OCI-LY7 (cell line): ENCODE data around the gene RCL1.

Experiments used
- CTCF ChIP-seq: fragments of 200-600 bp; sonication (generic); conservative IDR thresholded peaks from 2 replicates; pipeline ENCODE4 v1.5.1; 2014; ENCODE audit warnings: mild to moderate bottlenecking, antibody characterized with exemption, low read length, moderate library complexity, mixed read lengths
- EZH2phosphoT487 ChIP-seq: fragments of 200-600 bp; sonication (generic); IDR thresholded peaks from 2 replicates; pipeline ENCODE4 v1.6.1; 2018; ENCODE audit warnings: low read depth, borderline replicate concordance, mild to moderate bottlenecking, mixed run types, antibody characterized with exemption, low read length, moderate library complexity, mixed read lengths

DNA sequence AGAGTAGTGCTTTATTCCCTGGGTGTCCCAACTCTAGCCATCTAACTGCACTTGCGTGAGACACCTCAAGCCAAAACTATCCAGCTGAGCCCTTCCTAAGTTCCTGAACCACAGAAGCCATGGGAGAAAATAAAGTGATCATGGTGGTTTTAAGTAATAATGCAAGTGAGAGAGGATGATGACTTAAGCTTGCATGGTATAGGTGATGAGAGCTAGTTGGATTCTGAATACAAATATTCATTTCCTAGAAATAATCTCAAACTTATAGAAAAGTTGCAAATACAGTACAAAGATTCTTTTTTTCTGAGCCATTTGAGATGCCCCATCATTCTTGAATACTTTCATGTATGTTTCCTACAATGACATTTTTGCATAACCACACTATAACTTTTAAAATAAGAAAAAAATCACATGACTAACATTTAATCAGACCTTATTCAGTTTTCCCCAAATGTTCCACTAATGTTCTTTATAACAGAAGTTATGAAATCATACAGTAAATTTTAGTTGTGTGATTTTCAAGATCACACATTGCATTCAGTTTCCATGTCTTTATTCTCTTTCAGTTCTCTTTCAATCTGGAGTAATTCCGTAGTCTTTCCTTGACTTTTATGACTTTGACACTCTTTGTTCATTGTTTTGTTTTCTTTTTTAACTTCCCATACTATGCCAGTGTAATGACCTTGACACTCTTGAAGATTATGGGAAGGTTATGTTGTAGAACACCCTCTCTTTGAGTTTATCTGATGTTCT, 46.3 kb upstream of the RCL1 start:
- TF ChIP-seq CTCF: no peak
- no peak for TF ChIP-seq EZH2phosphoT487
